Measurements from ENCODE around the gene SLC36A4. TPM values are rescaled to one million over a fixed set of nuclear protein-coding genes. Genes with fewer than 3 reads are reported as not detected.

SLC36A4 gene
- total and polyA plus RNA-seq, 2 of the 4 experiments (the other 2 are of a cell fraction) = 9.2 to 13.1 TPM

DNA sequence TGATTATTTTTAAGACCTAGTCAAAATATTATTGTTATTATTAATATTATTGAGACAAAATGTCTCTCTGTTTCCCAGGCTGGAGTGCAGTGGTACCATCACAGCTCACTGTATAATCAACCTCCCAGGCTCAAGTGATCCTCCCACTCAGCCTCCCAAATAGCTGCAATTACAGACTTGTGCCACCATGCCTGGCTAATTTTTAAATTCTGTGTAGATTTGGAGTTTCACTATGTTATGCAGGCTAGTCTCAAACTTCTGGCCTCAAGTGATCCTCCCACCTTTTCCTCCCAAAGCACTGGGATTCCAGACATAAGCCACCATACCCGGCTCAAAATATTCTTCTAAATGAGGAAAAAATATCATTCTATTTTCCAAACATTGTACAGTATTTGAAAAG is 37.0 kb downstream of the SLC36A4 start:
- WGBS, 2 experiments (ENCODE audit: extremely low coverage in 2 of 2, insufficient read length in 1 of 2) = no CpG with 5 or more reads among the region's 1 CpG
- Histone ChIP-seq H3K79me1 (ENCODE audit: low read depth in 1 of 2, low read length in 2 of 2) (no peaks in the 10 kb centered on the region), H3K4me1 (ENCODE audit: control insufficient read depth, insufficient read depth, low read length) (no peaks in the 10 kb centered on the region), H3K9me3 (ENCODE audit: control insufficient read depth, insufficient read depth, low read length) (no peaks in the 10 kb centered on the region), H3K27me3 (ENCODE audit: control insufficient read depth, insufficient read depth, low read length) (no peaks in the 10 kb centered on the region), H3K4me3 (ENCODE audit: insufficient read depth, low read depth, low read length) (no peak overlapping the region), H3K9me1 (ENCODE audit: insufficient read depth, low read length) (no peaks in the 10 kb centered on the region; the same call in 1 of the 2 replicates), H3K27ac (ENCODE audit: insufficient read depth, low read length) (no peak overlapping the region), H2BK120ac (ENCODE audit: low read depth, low read length) (no peak overlapping the region), H3K4me2 (ENCODE audit: low read depth, low read length) (no peak overlapping the region), H4K5ac (ENCODE audit: low read depth, low read length) (no peak overlapping the region), H3K14ac (replicated peaks; ENCODE audit: low read depth, low read length) (no peak overlapping the region), H4K8ac (ENCODE audit: low read depth in 2 of 2, low read length in 2 of 2) (no peak overlapping the region), H3K18ac (ENCODE audit: low read depth, low read length) (no peak overlapping the region), H4K20me1 (ENCODE audit: insufficient read depth, low read length) (no peaks in the 10 kb centered on the region), H3K4ac (ENCODE audit: low read depth, low read length) (no peak overlapping the region), H3K9ac (ENCODE audit: low read depth, low read length) (no peak overlapping the region), H2BK20ac (ENCODE audit: low read depth, low read length) (no peak overlapping the region), H2BK15ac (ENCODE audit: low read depth, low read length) (no peak overlapping the region), H3K56ac (ENCODE audit: extremely low read depth, insufficient read depth, low read length) (no peak overlapping the region), H4K91ac (ENCODE audit: insufficient read depth, low read depth, low read length) (no peak overlapping the region), H3K36me3 (ENCODE audit: control insufficient read depth, insufficient read depth, low read length) (peaks cover 7% of the 10 kb centered on the region), H2AK5ac (ENCODE audit: low read depth, low read length) (no peak overlapping the region), H2AK9ac (replicated peaks; ENCODE audit: low read depth, low read length, poor library complexity) (no peak overlapping the region), H3K23ac (ENCODE audit: low read depth, low read length) (no peak overlapping the region), H2BK5ac (ENCODE audit: low read depth, low read length, poor library complexity, severe bottlenecking) (no peak overlapping the region), H2AFZ (replicated peaks; ENCODE audit: low read length, poor library complexity) (no peak overlapping the region)
- intact Hi-C loops (cut with micrococcal nuclease) = no loop called here
- ChIA-PET POLR2A (ENCODE audit: unreplicated experiment) (no interaction called here), CTCF (interaction anchor here (0.6 to 1.1 kb wide), 3 partner anchors 12 to 160 kb away, joined by 3 read pairs; no protein-coding TSS in a partner anchor)
- dilution Hi-C loops (cut with HindIII; ENCODE audit: low sequenced_read_pairs, unreplicated experiment) = no loop called here
- no peak for DNase-seq
- ATAC-seq (ENCODE audit: low read depth) = no peak
- in situ Hi-C loops (cut with MboI; ENCODE audit: low sequenced_read_pairs) = no loop called here
- no TSS peak for BruUV-seq (replicated peaks)
- TF ChIP-seq MAZ (IDR thresholded peaks at IDR 0.05; ENCODE audit: borderline replicate concordance, low read depth, low read length) = no peak
- TF ChIP-seq ELK1 (IDR thresholded peaks at IDR 0.05; ENCODE audit: borderline replicate concordance, low read depth, low read length) = no peak

Data from IMR-90 (cell line).